ENCODE results near the gene MPG.

MPG gene

GRCh38 chr16:71210-71539 lies 6.8 kb upstream of the MPG start:
- Histone ChIP-seq H2AFZ (ENCODE audit: low read depth, low read length, severe bottlenecking) (no peak overlapping the region), H3K4me2 (ENCODE audit: low read depth, low read length, poor library complexity, severe bottlenecking) (no peak overlapping the region), H3K79me2 (ENCODE audit: insufficient read depth, low read length) (no peaks in the 10 kb centered on the region), H3K27ac (ENCODE audit: low read depth, low read length) (no peak overlapping the region), H3K27me3 (ENCODE audit: low read length) (no peaks in the 10 kb centered on the region), H4K20me1 (ENCODE audit: low read depth, low read length) (no peaks in the 10 kb centered on the region), H3K9ac (ENCODE audit: low read length) (no peak overlapping the region), H3K9me3 (ENCODE audit: insufficient read depth, low read length) (no peaks in the 10 kb centered on the region), H3F3A (ENCODE audit: insufficient read depth) (no peaks in the 10 kb centered on the region), H3K9me2 (replicated peaks; ENCODE audit: insufficient read depth, low read length) (no peaks in the 10 kb centered on the region), H3K4me3 (ENCODE audit: insufficient read depth, low read length, poor library complexity, severe bottlenecking) (no peak overlapping the region), H3K36me3 (ENCODE audit: low read length) (no peaks in the 10 kb centered on the region)
- TF ChIP-seq, protein P1, sequence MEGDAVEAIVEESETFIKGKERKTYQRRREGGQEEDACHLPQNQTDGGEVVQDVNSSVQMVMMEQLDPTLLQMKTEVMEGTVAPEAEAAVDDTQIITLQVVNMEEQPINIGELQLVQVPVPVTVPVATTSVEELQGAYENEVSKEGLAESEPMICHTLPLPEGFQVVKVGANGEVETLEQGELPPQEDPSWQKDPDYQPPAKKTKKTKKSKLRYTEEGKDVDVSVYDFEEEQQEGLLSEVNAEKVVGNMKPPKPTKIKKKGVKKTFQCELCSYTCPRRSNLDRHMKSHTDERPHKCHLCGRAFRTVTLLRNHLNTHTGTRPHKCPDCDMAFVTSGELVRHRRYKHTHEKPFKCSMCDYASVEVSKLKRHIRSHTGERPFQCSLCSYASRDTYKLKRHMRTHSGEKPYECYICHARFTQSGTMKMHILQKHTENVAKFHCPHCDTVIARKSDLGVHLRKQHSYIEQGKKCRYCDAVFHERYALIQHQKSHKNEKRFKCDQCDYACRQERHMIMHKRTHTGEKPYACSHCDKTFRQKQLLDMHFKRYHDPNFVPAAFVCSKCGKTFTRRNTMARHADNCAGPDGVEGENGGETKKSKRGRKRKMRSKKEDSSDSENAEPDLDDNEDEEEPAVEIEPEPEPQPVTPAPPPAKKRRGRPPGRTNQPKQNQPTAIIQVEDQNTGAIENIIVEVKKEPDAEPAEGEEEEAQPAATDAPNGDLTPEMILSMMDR (IDR thresholded peaks at IDR 0.05; ENCODE audit: insufficient read depth, low read length, poor library complexity, severe bottlenecking) = no peak
- no peak for TF ChIP-seq EZH2phosphoT487 (conservative IDR thresholded peaks at IDR 0.05; ENCODE audit: low read length)

DNA sequence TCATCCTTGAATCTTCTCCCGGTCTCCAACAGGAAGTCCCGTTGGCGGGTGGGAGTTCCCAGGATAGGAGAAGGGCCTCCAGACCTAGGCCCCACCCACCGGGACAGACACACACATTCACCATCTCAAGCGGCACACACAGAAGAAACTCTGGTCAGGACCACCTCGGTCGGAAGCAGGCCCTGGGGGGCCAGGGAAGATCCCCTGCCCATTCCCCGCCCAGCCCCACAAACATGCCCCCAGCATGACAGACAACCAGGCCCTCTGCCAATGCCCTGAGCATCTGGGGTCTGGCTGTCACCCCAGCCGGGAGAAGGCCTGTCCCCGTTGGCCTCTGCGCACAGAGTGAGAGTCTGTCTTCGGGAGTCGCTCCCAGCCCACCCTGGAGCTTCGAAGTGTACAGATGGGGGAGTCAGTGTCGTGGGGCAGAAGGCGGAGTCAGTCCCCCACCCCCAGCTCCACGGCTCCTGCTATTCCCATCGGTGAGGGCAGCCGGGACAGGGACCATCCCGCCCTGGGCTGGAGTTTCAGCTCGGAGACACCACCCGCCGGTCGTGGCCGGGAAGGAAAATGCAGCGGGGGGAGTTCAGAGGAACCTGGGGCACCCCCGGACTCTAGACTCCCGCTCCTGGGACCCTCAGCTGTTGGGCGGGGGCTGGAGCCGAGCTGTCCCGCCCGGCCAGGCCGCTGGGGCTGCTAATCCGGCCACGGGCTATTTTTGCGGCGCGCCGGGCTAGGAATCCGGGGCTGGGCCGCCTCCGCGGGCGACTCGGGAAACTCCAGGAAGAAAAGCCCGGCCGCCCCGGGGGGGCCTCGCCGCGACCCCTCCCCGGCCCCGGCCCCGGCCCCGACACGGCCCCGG lies 6.3 kb upstream of the MPG start:
- H3K27me3 ChIP-seq (ENCODE audit: low read length) = no peaks in the 10 kb centered on the region
- no peak overlapping the region for H2AFZ ChIP-seq (ENCODE audit: low read depth, low read length, severe bottlenecking)
- H3K9me2 ChIP-seq (replicated peaks; ENCODE audit: insufficient read depth, low read length) = no peaks in the 10 kb centered on the region
- no peak overlapping the region for H3K4me2 ChIP-seq (ENCODE audit: low read depth, low read length, poor library complexity, severe bottlenecking)
- no peaks in the 10 kb centered on the region for H4K20me1 ChIP-seq (ENCODE audit: low read depth, low read length)
- H3K4me3 ChIP-seq (ENCODE audit: insufficient read depth, low read length, poor library complexity, severe bottlenecking) = no peak overlapping the region
- H3K27ac ChIP-seq (ENCODE audit: low read depth, low read length) = no peak overlapping the region
- no peaks in the 10 kb centered on the region for H3K36me3 ChIP-seq (ENCODE audit: low read length)
- H3K9ac ChIP-seq (ENCODE audit: low read length) = no peak overlapping the region
- H3K9me3 ChIP-seq (ENCODE audit: insufficient read depth, low read length) = no peaks in the 10 kb centered on the region
- no peaks in the 10 kb centered on the region for H3K79me2 ChIP-seq (ENCODE audit: insufficient read depth, low read length)
- H3F3A ChIP-seq (ENCODE audit: insufficient read depth) = no peaks in the 10 kb centered on the region
- TF ChIP-seq EZH2phosphoT487 (conservative IDR thresholded peaks at IDR 0.05; ENCODE audit: low read length) = no peak
- TF ChIP-seq, protein P1 (IDR thresholded peaks at IDR 0.05; ENCODE audit: insufficient read depth, low read length, poor library complexity, severe bottlenecking) = no peak

- TF ChIP-seq EZH2phosphoT487 (conservative IDR thresholded peaks at IDR 0.05; ENCODE audit: low read length) = no peak
- TF ChIP-seq, protein P1 (IDR thresholded peaks at IDR 0.05; ENCODE audit: insufficient read depth, low read length, poor library complexity, severe bottlenecking) = no peak
- no peaks in the 10 kb centered on the region for H3K36me3 ChIP-seq (ENCODE audit: low read length)
- H3K27me3 ChIP-seq (ENCODE audit: low read length) = no peaks in the 10 kb centered on the region
- H3K9me2 ChIP-seq (replicated peaks; ENCODE audit: insufficient read depth, low read length) = no peaks in the 10 kb centered on the region
- peak within 1 kb of the TSS; percentile 32 for H3K4me2 ChIP-seq (ENCODE audit: low read depth, low read length, poor library complexity, severe bottlenecking)
- no peak within 1 kb of the TSS for H3K27ac ChIP-seq (ENCODE audit: low read depth, low read length)
- no peak within 1 kb of the TSS for H2AFZ ChIP-seq (ENCODE audit: low read depth, low read length, severe bottlenecking)
- H3K9ac ChIP-seq (ENCODE audit: low read length) = no peak within 1 kb of the TSS
- no peaks in the 10 kb centered on the region for H3K9me3 ChIP-seq (ENCODE audit: insufficient read depth, low read length)
- no peak within 1 kb of the TSS for H3K4me3 ChIP-seq (ENCODE audit: insufficient read depth, low read length, poor library complexity, severe bottlenecking)
- no peaks in the 10 kb centered on the region for H3K79me2 ChIP-seq (ENCODE audit: insufficient read depth, low read length)
- no peaks in the 10 kb centered on the region for H3F3A ChIP-seq (ENCODE audit: insufficient read depth)
- no peaks in the 10 kb centered on the region for H4K20me1 ChIP-seq (ENCODE audit: low read depth, low read length)
These were observed 5.2 kb upstream of the MPG start, which contains the start of gene RHBDF1 for GRCh38 chr16:72561-73548. TSS of gene RHBDF1 (minus strand) at chr16:72631. CDS start at chr16:65015, 7,616 bp downstream.
